GM19239 (cell line): Measurements from ENCODE around the gene CPD.
A peak's percentile ranks its signal among the peaks of the same experiment; 100 is the strongest.
"Not testable (repeated sequence)": the region's sequence is repeated elsewhere in the genome, so short reads cannot be mapped to it uniquely, and the experiment has no call there.

ENCODE experiments used
- DNase-seq: peaks from one replicate; pipeline ENCODE4 v3.0.0; 2011; ENCODE audit warnings: low spot score; ENCODE audit not compliant: insufficient read length
- FAIRE-seq: peaks from 2 replicates; lab custom pipeline; 2011; peaks lifted over from hg19 to GRCh38; lab: Jason Lieb, UNC

Gene CPD

DNA sequence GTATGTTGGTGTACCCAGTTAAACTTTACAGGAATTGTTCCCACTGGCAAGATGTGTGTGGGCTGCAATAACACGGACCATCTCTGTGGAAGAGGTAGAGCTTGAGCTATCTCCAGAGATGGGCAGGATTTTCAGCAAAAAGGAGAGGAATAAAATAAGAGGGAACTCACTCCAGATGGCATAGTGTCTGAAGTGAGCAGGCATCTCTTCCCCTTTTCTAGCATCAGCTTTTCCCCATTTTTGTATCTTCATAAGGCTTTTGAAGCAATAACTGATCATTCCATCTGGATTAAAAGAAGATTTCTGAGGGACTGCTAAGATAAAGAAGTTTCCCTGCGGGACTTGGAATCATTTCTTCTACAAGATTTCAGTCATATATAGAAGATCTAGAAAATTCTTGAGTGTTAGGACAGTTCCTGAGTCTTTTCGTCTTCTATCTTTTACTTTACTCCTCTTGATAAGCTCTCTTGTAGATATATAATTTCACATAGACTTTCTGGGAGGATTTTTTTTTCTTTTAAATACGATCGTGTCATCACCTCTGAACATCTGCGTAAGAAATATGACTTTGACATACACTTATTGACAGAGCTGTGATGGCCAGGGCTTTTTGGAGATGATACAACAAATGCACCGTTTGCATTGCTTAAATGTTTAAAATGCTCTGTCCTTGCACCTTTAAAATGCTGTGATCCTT lies 2.1 kb downstream of the CPD start:
- no peak for FAIRE-seq
- no peak for DNase-seq

DNA sequence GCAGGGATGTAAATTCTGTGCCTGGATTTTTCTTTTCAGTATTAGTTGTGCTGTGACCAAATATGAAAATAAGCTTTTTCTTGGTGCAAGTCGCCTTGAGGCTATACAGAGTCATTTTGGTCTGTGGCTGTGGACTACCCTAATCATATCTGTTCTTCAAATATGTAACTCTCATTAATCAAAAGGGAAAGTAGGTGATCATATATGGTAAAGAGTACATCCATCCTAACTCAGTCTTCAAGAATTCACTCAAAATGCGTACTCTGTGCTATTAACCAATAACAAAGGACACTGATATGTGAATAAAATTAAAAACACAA lies 2.6 kb downstream of the CPD start:
- DNase-seq, result no peak
- FAIRE-seq, result no peak

GRCh38 chr17:30382345-30382744 lies 3.6 kb downstream of the CPD start:
- no peak for DNase-seq
- FAIRE-seq, result no peak

GRCh38 chr17:30388321-30389179 lies 9.8 kb downstream of the CPD start:
- no peak for DNase-seq
- FAIRE-seq, result no peak

GRCh38 chr17:30389756-30390300 lies 11.1 kb downstream of the CPD start:
- no peak for FAIRE-seq

GRCh38 chr17:30391534-30391933 lies 12.8 kb downstream of the CPD start:
- DNase-seq, result no peak
- no peak for FAIRE-seq

More at GRCh38 chr17:30389756-30390300, 11.1 kb downstream of the CPD start:
- no peak for DNase-seq

GRCh38 chr17:30393491-30393890 lies 14.8 kb downstream of the CPD start:
- FAIRE-seq, result no peak
- no peak for DNase-seq

DNA sequence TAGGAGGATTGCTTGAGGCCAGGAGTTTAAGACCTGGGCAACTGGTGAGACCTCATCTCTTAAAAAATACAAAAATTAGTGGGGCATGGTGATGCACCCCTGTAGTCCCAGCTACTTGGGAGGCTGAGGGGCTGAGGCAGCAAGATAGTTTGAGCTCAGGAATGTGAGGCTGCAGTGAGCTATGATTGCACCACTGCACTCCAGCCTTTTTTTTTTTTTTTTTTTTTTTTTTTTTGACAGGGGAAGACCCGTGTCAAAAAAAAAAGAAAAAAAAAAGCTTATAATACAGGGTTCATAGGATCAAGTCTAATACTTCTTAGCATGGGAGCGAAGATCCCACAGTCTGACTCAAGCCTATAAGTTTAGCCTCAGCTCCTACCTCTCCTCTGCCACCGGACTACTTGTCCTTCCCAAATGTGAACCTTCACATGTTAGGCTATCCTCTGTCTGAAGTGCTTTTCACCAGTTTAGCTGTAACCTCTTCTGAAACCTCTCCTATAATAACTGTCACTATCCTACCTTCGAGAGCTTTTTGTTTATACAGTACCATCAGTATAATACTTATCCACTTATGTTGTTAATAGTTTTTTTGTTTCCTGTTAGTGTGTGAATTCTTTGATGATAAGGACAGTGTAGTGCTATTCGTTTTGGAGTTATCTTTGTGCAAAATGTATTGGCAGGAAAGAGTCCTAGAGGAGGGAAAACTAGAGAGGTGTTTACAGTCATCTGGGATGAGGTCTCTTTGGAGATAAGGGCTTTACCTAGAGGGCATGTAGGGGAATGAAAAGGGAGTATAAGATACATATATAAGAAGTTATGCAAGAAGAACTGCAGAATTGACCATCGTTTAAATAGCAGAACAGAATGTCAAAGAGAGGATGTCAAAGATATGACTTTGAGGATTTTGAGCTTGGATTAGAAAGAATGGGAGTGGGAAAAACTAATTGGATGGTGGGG lies 15.5 kb downstream of the CPD start:
- no peak for FAIRE-seq
- no peak for DNase-seq

GRCh38 chr17:30395398-30396022 lies 16.8 kb downstream of the CPD start:
- DNase-seq, result no peak
- peak; percentile 23 for FAIRE-seq

DNA sequence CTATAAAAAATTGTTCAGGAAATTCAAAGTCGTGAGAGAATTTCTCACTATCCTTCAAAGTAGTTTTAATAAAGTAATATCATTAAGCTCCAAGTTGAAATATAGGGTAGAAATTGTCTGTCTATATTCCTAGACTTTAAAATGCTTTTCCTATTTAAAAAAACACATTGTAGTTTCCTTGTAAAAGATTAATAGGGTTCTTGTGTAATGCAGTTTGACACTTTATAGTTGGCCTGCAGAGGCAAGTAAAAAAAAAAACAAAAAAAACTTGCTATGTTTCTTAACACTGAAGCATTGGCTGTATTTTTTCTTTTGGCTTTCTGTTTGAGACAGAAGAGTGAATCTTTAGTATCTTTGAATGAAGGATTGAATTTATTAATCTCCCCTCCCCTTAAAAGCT lies 17.4 kb downstream of the CPD start:
- DNase-seq (no peak), FAIRE-seq (no peak)

DNA sequence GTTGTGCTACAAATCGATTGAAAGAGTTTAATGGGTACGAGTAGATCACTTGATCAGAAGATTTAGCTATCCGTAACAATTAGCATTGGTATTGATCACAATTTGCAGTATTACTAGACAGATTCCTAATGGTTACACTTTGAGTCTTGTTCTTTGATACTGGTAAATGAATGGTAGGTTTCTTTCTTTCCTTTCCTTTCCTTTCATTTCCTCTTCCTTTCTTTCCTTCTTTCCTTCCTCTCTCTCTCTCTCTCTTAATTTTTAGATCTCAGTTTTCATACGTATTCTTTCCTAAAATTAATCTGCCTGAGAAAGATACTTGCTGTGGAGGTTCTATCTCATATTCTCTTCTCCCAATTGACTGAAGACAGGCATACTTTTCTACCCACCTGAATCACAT lies 17.9 kb downstream of the CPD start:
- DNase-seq (no peak), FAIRE-seq (no peak)

DNA sequence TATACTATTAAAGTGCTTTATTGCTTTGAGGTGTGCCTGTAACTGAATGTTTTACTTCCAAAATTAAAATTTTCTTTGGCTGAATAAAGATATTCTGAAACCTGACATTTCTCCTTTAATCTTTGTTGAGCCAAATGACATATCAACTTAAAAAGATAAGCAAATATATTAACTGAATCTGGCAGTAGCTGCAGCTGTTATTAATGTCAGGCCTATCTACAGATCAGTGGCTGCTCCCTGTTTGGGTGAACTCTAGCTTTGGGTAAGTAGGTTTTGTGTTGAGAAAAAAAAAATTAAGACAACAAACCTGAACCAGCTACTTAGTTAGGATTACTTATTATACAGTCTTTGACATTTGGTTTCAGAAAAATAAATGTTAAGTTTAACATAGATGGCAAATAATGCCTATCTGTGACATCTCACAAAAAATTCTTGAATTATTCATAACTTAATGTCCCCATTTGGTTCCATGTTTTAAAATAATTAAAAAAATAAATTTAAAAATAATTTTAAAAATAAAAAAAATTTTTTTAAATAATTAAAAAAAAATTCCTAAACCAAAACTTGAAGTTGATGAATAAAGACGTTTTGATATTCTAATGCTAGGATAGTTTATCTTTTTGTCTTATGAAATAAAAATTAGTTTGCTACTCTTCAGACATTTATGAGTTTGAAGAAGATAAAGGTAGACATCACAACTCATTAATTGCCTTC lies 19.8 kb downstream of the CPD start:
- no peak for FAIRE-seq
- no peak for DNase-seq

DNA sequence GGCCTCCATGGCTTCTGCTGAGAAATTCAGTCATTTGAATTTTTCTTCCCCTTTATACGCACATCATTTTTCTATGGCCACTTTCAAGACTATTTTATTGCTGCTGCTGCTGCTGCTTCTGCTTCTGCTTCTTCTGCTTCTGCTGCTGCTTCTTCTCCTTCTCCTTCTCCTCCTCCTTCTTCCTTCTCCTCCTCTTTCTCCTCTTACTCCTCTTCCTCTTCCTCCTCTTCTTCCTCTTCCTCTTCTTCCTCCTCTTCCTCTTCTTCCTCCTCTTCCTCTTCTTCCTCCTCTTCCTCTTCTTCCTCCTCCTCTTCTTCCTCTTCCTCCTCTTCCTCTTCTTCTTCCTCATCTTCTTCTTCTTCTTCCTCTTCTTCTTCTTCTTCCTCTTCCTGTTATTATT lies 22.4 kb downstream of the CPD start:
- DNase-seq (no peak), FAIRE-seq (no peak)

- no peak for DNase-seq
Measured at GRCh38 chr17:30405161-30405560, 26.4 kb downstream of the CPD start.

GRCh38 chr17:30410627-30411026 lies 31.9 kb downstream of the CPD start:
- DNase-seq, FAIRE-seq: not testable (repeated sequence)

More at GRCh38 chr17:30405161-30405560, 26.4 kb downstream of the CPD start:
- no peak for FAIRE-seq

DNA sequence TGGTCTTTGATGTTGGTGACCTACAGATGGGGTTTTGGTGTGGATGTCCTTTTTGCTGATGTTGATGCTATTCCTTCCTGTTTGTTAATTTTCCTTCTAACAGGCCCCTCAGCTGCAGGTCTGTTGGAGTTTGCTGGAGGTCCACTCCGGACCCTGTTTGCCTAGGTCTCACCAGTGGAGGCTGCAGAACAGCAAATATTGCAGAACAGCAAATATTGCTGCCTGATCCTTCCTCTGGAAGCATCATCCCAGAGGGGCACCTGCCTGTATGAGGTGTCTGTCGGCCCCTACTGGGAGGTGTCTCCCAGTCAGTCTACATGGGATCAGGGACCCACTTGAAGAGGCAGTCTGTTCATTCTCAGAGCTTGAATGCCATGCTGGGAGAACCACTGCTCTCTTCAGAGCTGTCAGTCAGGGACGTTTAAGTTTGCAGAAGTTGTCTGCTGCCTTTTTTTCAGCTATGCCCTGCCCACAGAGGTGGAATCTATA lies 33.3 kb downstream of the CPD start:
- FAIRE-seq, DNase-seq: not testable (repeated sequence)

DNA sequence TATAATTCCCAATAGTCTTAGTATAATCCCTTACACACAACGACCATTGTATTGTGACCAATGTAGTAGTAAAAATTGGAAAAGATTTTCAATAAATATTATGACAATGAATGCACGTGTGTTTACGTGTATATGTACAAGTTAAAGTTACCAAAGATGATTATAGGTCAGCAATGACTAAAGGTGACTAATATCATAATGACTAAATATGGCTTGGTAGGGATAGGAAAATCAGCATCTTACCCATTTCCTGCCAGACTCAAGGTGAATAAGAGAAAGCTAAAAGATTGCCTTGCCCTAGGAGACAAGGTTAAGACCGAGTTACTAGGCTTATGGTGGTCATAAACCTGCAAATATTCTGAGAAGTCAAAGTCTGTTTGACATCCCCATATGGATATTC lies 34.4 kb downstream of the CPD start:
- DNase-seq (no peak), FAIRE-seq (no peak)

DNA sequence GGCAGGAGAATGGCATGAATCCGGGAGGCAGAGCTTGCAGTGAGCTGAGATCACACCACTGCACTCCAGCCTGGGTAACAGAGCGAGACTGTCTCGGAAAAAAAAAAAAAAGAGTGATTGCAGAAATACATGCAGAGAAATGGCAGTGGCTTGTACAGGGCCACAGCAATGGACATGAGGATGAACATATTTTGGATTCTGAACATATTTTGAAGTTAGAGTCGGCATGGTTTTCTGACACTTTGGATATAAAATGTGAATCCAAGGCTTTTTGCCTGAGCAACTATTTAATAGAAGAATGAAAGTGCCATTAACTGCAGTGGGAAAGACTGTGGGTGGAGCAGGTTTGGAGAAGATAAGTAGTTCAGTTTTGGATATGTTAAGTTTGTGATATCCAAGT lies 35.8 kb downstream of the CPD start:
- FAIRE-seq (no peak), DNase-seq (no peak)

DNA sequence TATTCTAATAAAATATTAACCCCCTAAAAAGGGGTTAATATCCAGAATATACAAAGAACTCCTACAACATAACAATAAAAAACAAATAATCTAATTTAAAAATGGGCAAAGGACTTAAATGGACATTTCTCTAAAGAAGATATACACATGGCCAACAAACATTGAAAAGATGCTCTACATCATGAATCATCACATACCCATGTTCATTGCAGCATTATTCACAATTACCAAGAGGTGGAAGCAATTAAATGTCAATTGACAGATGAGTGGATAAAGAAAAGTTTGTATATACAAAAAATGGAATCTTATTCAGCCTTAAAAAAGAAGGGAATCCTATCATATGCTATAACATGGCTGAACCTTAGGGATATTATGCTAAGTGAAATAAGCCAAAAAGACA lies 36.8 kb downstream of the CPD start:
- FAIRE-seq, result no peak
- DNase-seq, result no peak
